Measurements from ENCODE around the gene HID1. TPM values are rescaled to one million over a fixed set of nuclear protein-coding genes. Genes with fewer than 3 reads are reported as not detected.
A peak's percentile ranks its signal among the peaks of the same experiment; 100 is the strongest.

HID1 gene
- total and polyA plus RNA-seq, 2 donors from 2014 or later = 13.6 to 32.6 TPM

- Histone ChIP-seq H3K4me3 (ENCODE audit: low read length in 3 of 3) (no peak overlapping the region), H3K9ac (ENCODE audit: low read length in 3 of 3) (no peak overlapping the region), H3K36me3 (ENCODE audit: control insufficient read depth in 2 of 3, insufficient read depth in 3 of 3, low read length in 3 of 3) (no peaks in the 10 kb centered on the region), H3K4me1 (ENCODE audit: control insufficient read depth in 2 of 3, insufficient read depth in 2 of 3, low read depth in 1 of 3, low read length in 3 of 3) (peaks cover 0 to 2% (median 0%) of the 10 kb centered on the region in 3 donors), H3K27ac (ENCODE audit: low read depth in 2 of 2, low read length in 2 of 2) (no peak overlapping the region), H3K9me3 (ENCODE audit: control insufficient read depth in 2 of 3, insufficient read depth in 1 of 3, low read length in 3 of 3) (no peaks in the 10 kb centered on the region), H3K27me3 (ENCODE audit: control insufficient read depth, insufficient read depth, low read length) (no peaks in the 10 kb centered on the region)
- no peak for FAIRE-seq
- no peak for TF ChIP-seq CTCF (IDR thresholded peaks at IDR 0.05; ENCODE audit: borderline replicate concordance, extremely low read depth, insufficient read depth)
- intact Hi-C loops (cut with DNase I) = no loop called here
- peak in 1 of 5 donors; percentile 43 for DNase-seq
These were observed 9.8 kb downstream of the HID1 start for GRCh38 chr17:74962622-74963394.

- FAIRE-seq = no peak
- intact Hi-C loops (cut with DNase I) = no loop called here
These were observed 10.8 kb downstream of the HID1 start for GRCh38 chr17:74961657-74962350.

GRCh38 chr17:74960570-74961342 is 11.8 kb downstream of the HID1 start:
- no peaks in the 10 kb centered on the region for H3K36me3 ChIP-seq (ENCODE audit: control insufficient read depth in 2 of 3, insufficient read depth in 3 of 3, low read length in 3 of 3)
- no peaks in the 10 kb centered on the region for H3K27me3 ChIP-seq (ENCODE audit: control insufficient read depth, insufficient read depth, low read length)
- H3K4me1 ChIP-seq (ENCODE audit: control insufficient read depth in 2 of 3, insufficient read depth in 2 of 3, low read depth in 1 of 3, low read length in 3 of 3) = peaks cover 0 to 2% (median 0%) of the 10 kb centered on the region in 3 donors
- TF ChIP-seq CTCF (IDR thresholded peaks at IDR 0.05; ENCODE audit: borderline replicate concordance, extremely low read depth, insufficient read depth) = no peak
- H3K9me3 ChIP-seq (ENCODE audit: control insufficient read depth in 2 of 3, insufficient read depth in 1 of 3, low read length in 3 of 3) = no peaks in the 10 kb centered on the region
- H3K27ac ChIP-seq (ENCODE audit: low read depth in 2 of 2, low read length in 2 of 2) = no peak overlapping the region
- intact Hi-C loops (cut with DNase I) = no loop called here
- FAIRE-seq = no peak
- peak in 4 of 5 donors; percentile 53 to 79 (median 76) for DNase-seq
- H3K9ac ChIP-seq (ENCODE audit: low read length in 3 of 3) = no peak overlapping the region
- no peak overlapping the region for H3K4me3 ChIP-seq (ENCODE audit: low read length in 3 of 3)

More at GRCh38 chr17:74961657-74962350, 10.8 kb downstream of the HID1 start:
- Histone ChIP-seq H3K27me3 (ENCODE audit: control insufficient read depth, insufficient read depth, low read length) (no peaks in the 10 kb centered on the region), H3K36me3 (ENCODE audit: control insufficient read depth in 2 of 3, insufficient read depth in 3 of 3, low read length in 3 of 3) (no peaks in the 10 kb centered on the region), H3K4me3 (ENCODE audit: low read length in 3 of 3) (no peak overlapping the region), H3K9ac (ENCODE audit: low read length in 3 of 3) (peak overlapping the region in 1 of 3 donors; percentile 34), H3K9me3 (ENCODE audit: control insufficient read depth in 2 of 3, insufficient read depth in 1 of 3, low read length in 3 of 3) (no peaks in the 10 kb centered on the region), H3K27ac (ENCODE audit: low read depth in 2 of 2, low read length in 2 of 2) (no peak overlapping the region), H3K4me1 (ENCODE audit: control insufficient read depth in 2 of 3, insufficient read depth in 2 of 3, low read depth in 1 of 3, low read length in 3 of 3) (peaks cover 0 to 2% (median 0%) of the 10 kb centered on the region in 3 donors)
- peak; percentile 83 for TF ChIP-seq CTCF (IDR thresholded peaks at IDR 0.05; ENCODE audit: borderline replicate concordance, extremely low read depth, insufficient read depth)
- DNase-seq = peak; percentile 87 to 94 (median 91)

Data from kidney (tissue), 14 donors.